Natural killer cell (primary cell): ENCODE measurements around the gene ATXN1. TPM values are rescaled to one million over a fixed set of nuclear protein-coding genes. Genes with fewer than 3 reads are reported as not detected.

Experiments used
- ATAC-seq, 3 donors: fragments of 150-1000 bp in 2 of 3; fragments of 200-7000 bp in 1 of 3; cut with Tn5 transposase; 1 replicate in 1 of 3; 2 replicates in 2 of 3; pipeline ENCODE4 v1.10.0; 2021; ENCODE audit warnings: mild to moderate bottlenecking in 2 of 3, moderate library complexity in 2 of 3
- DNase-seq, 2 donors: peaks; one replicate each; pipeline versions ENCODE4 v3.0.0 to v3.0.0-alpha.2; 2013 to 2021; ENCODE audit warnings: mixed read lengths in 1 of 2
- H3K27ac ChIP-seq: one replicate; pipeline ENCODE4 v1.5.1; 2013; ENCODE audit warnings: mild to moderate bottlenecking, low read length
- H3K27me3 ChIP-seq: one replicate; pipeline ENCODE4 v1.6.1; 2013; ENCODE audit warnings: low read length; ENCODE audit not compliant: control insufficient read depth, insufficient read depth
- H3K36me3 ChIP-seq: one replicate; pipeline ENCODE4 v1.6.1; 2013; ENCODE audit warnings: low read length; ENCODE audit not compliant: control insufficient read depth, insufficient read depth
- H3K4me1 ChIP-seq: one replicate; pipeline ENCODE4 v1.6.1; 2013; ENCODE audit warnings: low read length; ENCODE audit not compliant: control insufficient read depth, insufficient read depth
- H3K4me3 ChIP-seq: one replicate; pipeline ENCODE4 v1.5.1; 2013; ENCODE audit warnings: low read length
- H3K9me3 ChIP-seq: one replicate; pipeline ENCODE4 v1.6.1; 2013; ENCODE audit warnings: low read length; ENCODE audit not compliant: control insufficient read depth, insufficient read depth
- H3K27ac Mint-ChIP-seq, 2 donors: one replicate each; pipeline ENCODE4 v1.8.0; 2022; ENCODE audit warnings: mild to moderate bottlenecking in 2 of 2, mixed read lengths in 2 of 2, moderate library complexity in 1 of 2
- H3K27me3 Mint-ChIP-seq, 2 donors: one replicate each; pipeline ENCODE4 v1.8.0; 2022; ENCODE audit warnings: low read depth in 2 of 2, mixed read lengths in 2 of 2
- H3K36me3 Mint-ChIP-seq: one replicate; pipeline ENCODE4 v1.8.0; 2022; ENCODE audit warnings: mixed read lengths
- H3K4me1 Mint-ChIP-seq, 2 donors: one replicate each; pipeline ENCODE4 v1.8.0; 2022; ENCODE audit warnings: mixed read lengths in 2 of 2
- H3K4me3 Mint-ChIP-seq: one replicate; pipeline ENCODE4 v1.8.0; 2022; ENCODE audit warnings: mild to moderate bottlenecking, moderate library complexity, mixed read lengths
- H3K9me3 Mint-ChIP-seq, 2 donors: one replicate each; pipeline ENCODE4 v1.8.0; 2022; ENCODE audit warnings: mixed read lengths in 2 of 2
- WGBS: methylation state at CpG from one replicate; pipeline ENCODE4 v1.1.7; 2013; ENCODE audit warnings: missing lambda C conversion rate; ENCODE audit not compliant: insufficient coverage; 5-methylcytosine and 5-hydroxymethylcytosine counted together
- intact Hi-C: fragments of 100-400 bp; cut with micrococcal nuclease; formaldehyde crosslinking; loops from one replicate; pipeline ENCODE4 v1.14.2; 2022
- total RNA-seq, 4 donors: library from RNA; stranded (reverse); fragments of 120-200 nt in 1 of 4; gene quantifications; one replicate each; pipeline versions ENCODE4 v1.2.3 to v1.2.4, GENCODE V29; 2013 to 2022
- TF ChIP-seq, protein P1 (sequence below): fragments of 200-600 bp; IDR thresholded peaks from one replicate; pipeline ENCODE4 v1.8.0; 2022; ENCODE audit warnings: antibody characterized with exemption

Gene ATXN1
- total RNA-seq, 3 donors from 2014 or later (not counting 1 experiment from before 2014, with no cell fraction given): 90.4 to 120 (median 97.9) TPM

DNA sequence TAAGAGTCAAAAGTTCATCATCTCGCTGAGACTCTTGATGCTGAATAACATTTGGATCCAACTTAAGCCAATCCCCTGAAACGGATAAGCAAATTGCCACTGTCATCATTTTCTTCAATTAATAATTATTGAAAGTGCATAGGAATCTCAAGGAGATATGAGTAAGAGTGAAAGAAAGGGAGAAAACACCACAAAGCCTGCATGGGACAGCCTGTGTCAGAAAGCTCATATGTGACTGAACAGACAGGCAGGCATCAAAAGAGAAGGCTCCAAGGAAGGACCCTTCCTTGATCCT lies 13.3 kb downstream of the ATXN1 start:
- TF ChIP-seq, protein P1, sequence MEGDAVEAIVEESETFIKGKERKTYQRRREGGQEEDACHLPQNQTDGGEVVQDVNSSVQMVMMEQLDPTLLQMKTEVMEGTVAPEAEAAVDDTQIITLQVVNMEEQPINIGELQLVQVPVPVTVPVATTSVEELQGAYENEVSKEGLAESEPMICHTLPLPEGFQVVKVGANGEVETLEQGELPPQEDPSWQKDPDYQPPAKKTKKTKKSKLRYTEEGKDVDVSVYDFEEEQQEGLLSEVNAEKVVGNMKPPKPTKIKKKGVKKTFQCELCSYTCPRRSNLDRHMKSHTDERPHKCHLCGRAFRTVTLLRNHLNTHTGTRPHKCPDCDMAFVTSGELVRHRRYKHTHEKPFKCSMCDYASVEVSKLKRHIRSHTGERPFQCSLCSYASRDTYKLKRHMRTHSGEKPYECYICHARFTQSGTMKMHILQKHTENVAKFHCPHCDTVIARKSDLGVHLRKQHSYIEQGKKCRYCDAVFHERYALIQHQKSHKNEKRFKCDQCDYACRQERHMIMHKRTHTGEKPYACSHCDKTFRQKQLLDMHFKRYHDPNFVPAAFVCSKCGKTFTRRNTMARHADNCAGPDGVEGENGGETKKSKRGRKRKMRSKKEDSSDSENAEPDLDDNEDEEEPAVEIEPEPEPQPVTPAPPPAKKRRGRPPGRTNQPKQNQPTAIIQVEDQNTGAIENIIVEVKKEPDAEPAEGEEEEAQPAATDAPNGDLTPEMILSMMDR: no peak
- ATAC-seq (no peak), DNase-seq (no peak)
- Mint-ChIP-seq H3K27ac (no peak overlapping the region), H3K9me3 (no peaks in the 10 kb centered on the region), H3K4me1 (peaks cover 37 to 51% of the 10 kb centered on the region in 2 donors), H3K27me3 (no peaks in the 10 kb centered on the region), H3K36me3 (peaks cover 6% of the 10 kb centered on the region), H3K4me3 (no peak overlapping the region)
- WGBS: 80% methylated on average over 1 of the region's 2 CpGs
- no peaks in the 10 kb centered on the region for H3K4me1 ChIP-seq
- peaks cover 2% of the 10 kb centered on the region for H3K36me3 ChIP-seq
- no peak overlapping the region for H3K4me3 ChIP-seq
- intact Hi-C loops: no loop called here
- H3K9me3 ChIP-seq: no peaks in the 10 kb centered on the region
- no peak overlapping the region for H3K27ac ChIP-seq
- no peaks in the 10 kb centered on the region for H3K27me3 ChIP-seq

DNA sequence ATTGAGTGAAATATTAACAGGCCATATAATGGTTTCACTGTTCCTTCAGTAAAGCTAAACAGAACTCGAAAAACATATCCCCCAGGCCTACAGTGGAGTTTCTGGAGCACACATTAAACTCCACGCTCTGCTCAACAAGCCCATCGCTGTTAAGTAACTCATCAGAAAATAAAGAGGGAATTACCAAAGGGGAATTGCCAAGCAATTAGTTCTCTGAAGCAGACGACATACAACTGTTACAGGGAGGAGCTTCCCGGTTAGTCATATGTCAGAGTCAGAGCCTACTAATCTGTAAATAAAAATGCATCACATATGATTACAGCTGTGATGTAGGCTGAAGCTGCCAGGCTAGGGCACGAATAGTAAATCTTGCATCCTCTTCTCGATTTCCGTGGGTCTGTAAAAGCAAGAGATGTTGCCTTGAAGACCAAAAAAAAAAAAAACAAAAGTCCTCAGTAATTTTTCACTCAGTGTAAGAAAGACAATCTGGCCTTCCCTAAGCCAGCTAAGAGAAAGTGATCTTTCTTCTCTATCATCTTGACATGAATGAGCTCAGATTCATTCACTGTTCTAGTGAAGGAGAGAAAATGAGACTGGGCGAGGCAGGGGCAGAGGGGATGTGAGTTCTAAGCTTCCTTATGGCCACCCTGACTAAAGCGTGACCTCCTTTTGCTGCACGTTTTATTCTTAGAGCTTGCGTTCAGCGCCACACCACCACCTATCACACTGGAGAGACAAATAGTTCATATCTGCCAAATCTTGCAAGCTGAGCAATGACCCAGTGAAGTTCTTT lies 13.8 kb downstream of the ATXN1 start:
- Mint-ChIP-seq H3K36me3 (peaks cover under 1% of the 10 kb centered on the region), H3K4me1 (peaks cover 36 to 51% of the 10 kb centered on the region in 2 donors), H3K27me3 (no peaks in the 10 kb centered on the region), H3K9me3 (no peaks in the 10 kb centered on the region), H3K27ac (no peak overlapping the region), H3K4me3 (no peak overlapping the region)
- 78% methylated on average over 13 of the region's 13 CpGs for WGBS
- Histone ChIP-seq H3K27ac (no peak overlapping the region), H3K27me3 (no peaks in the 10 kb centered on the region), H3K4me1 (peaks cover under 1% of the 10 kb centered on the region), H3K9me3 (no peaks in the 10 kb centered on the region), H3K36me3 (peaks cover 2% of the 10 kb centered on the region), H3K4me3 (no peak overlapping the region)
- TF ChIP-seq, protein P1: no peak
- intact Hi-C loops: no loop called here
- no peak for DNase-seq
- no peak for ATAC-seq

DNA sequence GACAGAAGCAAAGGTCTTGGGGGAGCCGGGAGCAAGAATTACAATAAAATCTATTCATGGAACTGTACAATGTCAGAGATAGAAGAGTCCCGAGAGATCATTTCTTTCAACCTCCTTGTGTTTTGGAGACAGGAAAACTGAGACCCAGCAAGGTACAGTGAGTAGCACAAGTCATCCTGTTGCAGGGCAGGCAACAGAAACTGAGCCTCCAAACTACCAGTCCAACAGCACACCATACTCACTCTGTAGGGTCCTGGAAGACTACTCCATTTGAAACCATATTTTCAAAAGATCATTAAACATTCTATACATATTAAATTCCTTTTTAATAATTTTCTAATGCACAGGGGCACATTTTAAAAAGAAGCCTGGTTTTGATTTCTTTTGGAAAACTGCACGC lies 14.4 kb downstream of the ATXN1 start:
- ATAC-seq (no peak), DNase-seq (no peak)
- Histone ChIP-seq H3K4me3 (no peak overlapping the region), H3K9me3 (no peaks in the 10 kb centered on the region), H3K27me3 (no peaks in the 10 kb centered on the region), H3K27ac (no peak overlapping the region), H3K4me1 (peaks cover 5% of the 10 kb centered on the region), H3K36me3 (peaks cover 2% of the 10 kb centered on the region)
- Mint-ChIP-seq H3K9me3 (no peaks in the 10 kb centered on the region), H3K36me3 (no peaks in the 10 kb centered on the region), H3K4me1 (peaks cover 34 to 52% of the 10 kb centered on the region in 2 donors), H3K27me3 (no peaks in the 10 kb centered on the region), H3K27ac (no peak overlapping the region), H3K4me3 (no peak overlapping the region)
- TF ChIP-seq, protein P1: no peak
- whole genome bisulfite sequencing: 93% methylated on average over 2 of the region's 3 CpGs
- intact Hi-C loops: no loop called here

DNA sequence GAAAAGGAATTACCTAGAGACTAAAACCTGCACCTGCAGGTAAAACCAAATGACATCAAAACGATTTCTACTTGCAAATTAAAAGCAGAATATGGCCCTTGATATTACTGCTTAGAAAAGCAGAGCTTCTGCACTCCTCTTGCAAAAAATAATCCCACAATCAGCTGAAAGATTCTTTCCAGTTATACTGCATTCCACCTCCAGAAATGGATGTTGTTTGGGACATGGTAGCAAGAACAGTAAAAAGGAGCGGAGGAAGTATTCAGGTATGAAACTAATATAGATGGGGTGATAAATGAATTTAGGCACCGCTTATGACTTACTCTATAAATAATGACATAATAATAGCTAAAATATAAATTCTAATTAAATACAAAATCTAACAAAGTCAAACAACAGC lies 14.9 kb downstream of the ATXN1 start:
- Mint-ChIP-seq H3K27me3 (no peaks in the 10 kb centered on the region), H3K36me3 (no peaks in the 10 kb centered on the region)
- peaks cover 2% of the 10 kb centered on the region for H3K36me3 ChIP-seq

More for the DNA sequence above, 14.9 kb downstream of the ATXN1 start:
- Histone ChIP-seq H3K27ac (no peak overlapping the region), H3K4me1 (peaks cover 5% of the 10 kb centered on the region), H3K4me3 (no peak overlapping the region), H3K9me3 (no peaks in the 10 kb centered on the region), H3K27me3 (no peaks in the 10 kb centered on the region)
- no peak for DNase-seq
- H3K27ac Mint-ChIP-seq: no peak overlapping the region
- TF ChIP-seq, protein P1: no peak
- H3K4me1 Mint-ChIP-seq: peaks cover 38 to 56% of the 10 kb centered on the region in 2 donors
- H3K9me3 Mint-ChIP-seq: no peaks in the 10 kb centered on the region
- ATAC-seq: no peak
- WGBS: 83% methylated on average over 1 of the region's 3 CpGs
- intact Hi-C loops: no loop called here
- no peak overlapping the region for H3K4me3 Mint-ChIP-seq
